Measurements from ENCODE around the gene ROR1.

- no peak for TF ChIP-seq CTCF (IDR thresholded peaks at IDR 0.05)
- TF ChIP-seq POLR2A (IDR thresholded peaks at IDR 0.05) = no peak
These were observed 100.6 kb downstream of the ROR1 start for GRCh38 chr1:63874278-63874880.

Data from right lobe of liver (tissue), 4 donors.